TTC549 (cell line): ENCODE results near the gene HS6ST3.
"Not testable (repeated sequence)": the region's sequence is repeated elsewhere in the genome, so short reads cannot be mapped to it uniquely, and the experiment has no call there.

ENCODE experiments used
- FAIRE-seq: peaks from 2 replicates; lab custom pipeline; 2012; peaks lifted over from hg19 to GRCh38; lab: Jason Lieb, UNC

The HS6ST3 gene

DNA sequence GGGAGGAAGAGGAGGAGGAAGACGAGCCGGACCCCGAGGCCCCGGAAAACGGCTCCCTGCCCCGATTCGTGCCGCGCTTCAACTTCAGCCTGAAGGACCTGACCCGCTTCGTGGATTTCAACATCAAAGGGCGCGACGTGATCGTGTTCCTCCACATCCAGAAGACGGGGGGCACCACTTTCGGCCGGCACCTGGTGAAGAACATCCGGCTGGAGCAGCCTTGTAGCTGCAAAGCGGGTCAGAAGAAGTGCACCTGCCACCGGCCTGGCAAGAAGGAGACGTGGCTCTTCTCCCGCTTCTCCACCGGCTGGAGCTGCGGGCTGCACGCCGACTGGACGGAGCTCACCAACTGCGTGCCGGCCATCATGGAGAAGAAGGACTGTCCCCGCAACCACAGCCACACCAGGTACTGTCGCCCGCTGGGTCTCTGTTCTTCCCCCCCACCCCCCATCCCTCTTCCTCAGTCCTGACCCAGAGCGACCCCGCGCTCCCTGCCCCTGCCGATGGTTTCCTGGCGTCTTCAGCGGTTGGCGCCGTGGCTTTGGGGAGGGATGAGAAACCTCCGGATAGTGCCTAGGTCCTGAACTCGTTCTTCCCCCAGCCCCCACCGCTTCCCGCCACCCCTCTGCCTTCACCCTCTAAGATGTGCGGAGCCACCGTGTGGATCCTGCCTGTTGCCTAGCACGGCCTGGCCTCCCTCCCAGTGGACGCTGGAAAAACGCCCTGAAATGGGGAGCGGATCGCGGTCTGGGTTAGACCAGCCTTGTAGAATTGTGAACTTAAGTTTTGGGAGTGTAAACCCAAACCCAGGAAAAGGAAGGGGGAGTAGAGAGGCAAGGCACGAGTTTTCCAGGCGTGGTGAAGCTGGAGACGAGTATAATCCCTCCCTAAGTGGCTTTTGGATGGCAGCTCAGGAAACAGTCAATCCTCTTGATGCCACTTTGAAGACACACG, 1.5 kb downstream of the HS6ST3 start:
- FAIRE-seq: no peak

GRCh38 chr13:96093296-96094006, 3.5 kb downstream of the HS6ST3 start:
- FAIRE-seq: no peak

GRCh38 chr13:96100457-96101220, 10.7 kb downstream of the HS6ST3 start:
- no peak for FAIRE-seq

- FAIRE-seq: no peak
Measured at GRCh38 chr13:96104516-96104915, 14.6 kb downstream of the HS6ST3 start.

GRCh38 chr13:96108072-96108471, 18.2 kb downstream of the HS6ST3 start:
- FAIRE-seq: not testable (repeated sequence)

DNA sequence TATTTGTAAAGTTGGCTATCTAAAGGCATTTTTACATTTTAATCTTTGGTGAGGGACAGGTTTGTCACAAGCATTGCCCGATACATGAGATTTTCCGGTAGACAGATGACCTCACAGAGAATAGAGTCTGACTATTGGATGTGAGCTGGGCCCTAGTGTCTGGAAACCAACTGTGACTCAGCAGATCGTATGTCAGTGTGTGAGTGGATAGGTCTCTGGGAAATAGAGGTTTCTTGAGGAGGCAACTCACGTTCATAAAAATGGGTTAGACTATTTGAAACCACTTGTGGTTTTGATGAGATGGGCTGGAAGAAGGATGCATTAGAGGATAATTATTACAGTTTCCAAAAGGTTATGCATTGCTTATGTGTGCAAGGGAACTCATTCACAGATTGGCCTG, 19.2 kb downstream of the HS6ST3 start:
- FAIRE-seq: no peak

GRCh38 chr13:96112936-96113335, 23.0 kb downstream of the HS6ST3 start:
- no peak for FAIRE-seq

- FAIRE-seq: not testable (repeated sequence)
Measured at GRCh38 chr13:96115368-96115767, 25.5 kb downstream of the HS6ST3 start.

GRCh38 chr13:96119921-96120320, 30.0 kb downstream of the HS6ST3 start:
- no peak for FAIRE-seq

DNA sequence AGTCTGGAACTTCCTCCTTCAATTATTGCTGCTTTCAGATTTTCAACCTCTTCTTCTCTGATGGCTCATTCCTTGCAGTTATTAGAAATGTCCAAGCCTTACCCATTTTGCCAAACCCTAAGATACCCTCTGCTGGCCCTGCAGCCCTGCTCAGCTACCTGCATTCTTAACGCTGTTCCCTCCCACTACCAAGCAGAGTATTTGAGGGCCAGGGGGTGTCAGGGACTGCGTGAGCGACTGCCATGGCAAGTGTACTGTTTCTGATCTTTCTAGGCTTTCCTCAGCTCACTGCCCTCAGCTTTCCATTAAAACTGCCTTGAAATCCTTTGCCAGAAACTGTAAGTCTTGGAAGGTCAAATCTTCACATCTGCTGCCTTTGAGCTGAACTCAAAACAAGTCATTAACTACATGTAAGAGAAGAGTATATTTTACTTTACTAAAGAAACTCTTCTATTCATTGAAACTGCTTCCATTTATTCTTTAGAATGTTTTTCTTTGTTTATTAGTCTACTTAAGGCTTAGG, 41.0 kb downstream of the HS6ST3 start:
- FAIRE-seq: no peak

GRCh38 chr13:96141032-96141431, 51.1 kb downstream of the HS6ST3 start:
- FAIRE-seq: no peak

GRCh38 chr13:96159725-96160124, 69.8 kb downstream of the HS6ST3 start:
- no peak for FAIRE-seq

GRCh38 chr13:96161141-96161540, 71.2 kb downstream of the HS6ST3 start:
- no peak for FAIRE-seq

- FAIRE-seq: no peak
Measured at GRCh38 chr13:96165840-96166239, 75.9 kb downstream of the HS6ST3 start.

GRCh38 chr13:96172066-96172465, 82.2 kb downstream of the HS6ST3 start:
- no peak for FAIRE-seq

- FAIRE-seq: no peak
Measured at GRCh38 chr13:96178759-96179158, 88.9 kb downstream of the HS6ST3 start.

DNA sequence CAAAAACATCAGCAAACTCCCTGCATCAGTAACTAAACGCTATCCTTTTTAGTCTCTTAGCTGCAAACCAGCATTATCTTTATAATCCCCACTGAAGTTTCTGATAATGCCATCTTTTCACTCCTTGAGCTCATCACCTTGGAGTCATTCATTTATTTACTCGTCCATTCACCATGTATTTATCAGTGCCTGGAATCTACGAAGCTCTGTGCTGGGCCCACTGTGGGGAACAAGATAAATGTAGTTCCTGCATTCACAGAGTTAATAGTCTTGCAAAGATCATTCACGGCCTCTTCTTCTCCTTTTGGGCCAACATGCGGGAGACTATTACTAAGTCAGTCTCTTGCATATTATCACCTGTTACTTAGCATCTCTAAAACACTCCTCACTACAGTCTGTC, 89.4 kb downstream of the HS6ST3 start:
- FAIRE-seq: no peak

DNA sequence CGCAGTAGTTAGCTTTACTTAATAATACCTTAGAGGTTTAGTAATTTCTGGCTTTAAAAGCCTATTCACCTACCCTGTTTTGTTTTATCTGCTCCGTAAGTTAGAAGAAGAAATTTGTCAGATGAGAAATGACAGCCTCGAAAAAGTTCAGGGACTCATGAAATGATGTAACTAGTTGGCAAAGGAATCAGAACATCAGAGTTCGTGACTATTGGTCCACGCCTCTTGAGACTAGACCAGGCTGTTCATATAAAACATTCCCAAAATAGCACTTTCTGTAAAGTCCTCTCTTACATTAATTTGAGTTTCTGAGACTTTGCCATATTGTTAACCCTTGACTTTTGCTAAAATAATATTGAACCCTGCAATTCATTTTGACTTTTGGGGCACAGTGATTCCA, 92.0 kb downstream of the HS6ST3 start:
- no peak for FAIRE-seq

DNA sequence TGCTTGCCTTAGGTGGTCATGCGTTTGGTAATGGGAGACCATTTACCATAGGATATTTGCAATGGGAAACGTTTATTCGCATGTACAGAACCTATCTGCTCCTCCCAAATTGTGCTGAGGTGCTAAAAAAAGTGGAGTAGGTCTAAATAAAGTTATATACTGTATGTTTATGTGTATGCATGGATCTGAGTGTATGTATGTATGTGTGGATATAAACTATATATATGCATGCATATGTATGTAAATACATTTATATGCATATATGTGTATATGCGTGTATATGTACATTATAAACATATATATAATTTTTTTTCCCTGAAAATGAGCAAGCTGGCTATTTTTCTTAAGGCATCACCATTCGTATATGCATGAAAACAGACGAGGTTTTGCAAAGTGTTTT, 95.9 kb downstream of the HS6ST3 start:
- FAIRE-seq: no peak

DNA sequence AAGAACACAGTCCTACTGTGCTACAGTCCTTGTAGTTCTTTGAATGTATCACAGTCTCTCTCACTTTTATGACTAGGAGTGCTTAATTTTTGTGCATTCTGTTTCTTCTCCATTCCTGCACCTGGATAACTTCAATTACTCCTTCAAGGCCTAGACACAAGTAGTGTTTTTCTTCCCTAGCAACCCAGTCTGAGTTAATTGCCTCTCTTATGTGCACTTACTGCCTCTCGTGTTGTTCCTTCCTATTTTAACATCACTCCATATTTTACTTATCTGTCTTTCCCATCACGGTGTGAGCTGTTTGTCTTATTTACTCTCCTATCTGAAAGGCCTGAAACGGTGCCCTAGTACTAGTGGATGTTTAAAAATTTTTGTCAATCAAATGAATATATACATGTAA, 101.5 kb downstream of the HS6ST3 start:
- FAIRE-seq: no peak

GRCh38 chr13:96193728-96194310, 103.9 kb downstream of the HS6ST3 start:
- FAIRE-seq: no peak

DNA sequence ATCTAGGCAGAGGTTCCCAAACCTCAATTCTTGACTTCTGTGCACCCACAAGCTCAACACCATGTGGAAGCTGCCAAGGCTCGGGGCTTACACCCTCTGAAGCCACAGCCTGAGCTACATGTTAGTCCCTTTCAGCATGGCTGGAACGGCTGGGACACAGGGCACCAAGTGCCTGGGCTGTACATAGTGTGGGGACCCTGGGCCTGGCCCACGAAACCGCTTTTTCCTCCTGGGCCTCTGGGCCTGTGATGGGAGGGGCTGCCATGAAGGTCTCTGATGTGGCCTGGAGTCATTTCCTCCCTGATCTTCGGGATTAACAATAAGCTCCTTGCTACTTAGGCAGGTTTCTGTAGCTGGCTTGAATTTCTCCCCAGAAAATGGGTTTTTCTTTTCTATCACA, 108.1 kb downstream of the HS6ST3 start:
- no peak for FAIRE-seq
